ENCODE measurements around the gene CACNA1H. TPM values are rescaled to one million over a fixed set of nuclear protein-coding genes. Genes with fewer than 3 reads are reported as not detected.
"Not testable (repeated sequence)": the region's sequence is repeated elsewhere in the genome, so short reads cannot be mapped to it uniquely, and the experiment has no call there.

The CACNA1H gene
- polyA plus RNA-seq, 5 donors: 3.1 to 9.3 (median 4.7) TPM

- DNase-seq: not testable (repeated sequence)
Measured at GRCh38 chr16:1247903-1248537, 95.1 kb downstream of the CACNA1H start.

DNA sequence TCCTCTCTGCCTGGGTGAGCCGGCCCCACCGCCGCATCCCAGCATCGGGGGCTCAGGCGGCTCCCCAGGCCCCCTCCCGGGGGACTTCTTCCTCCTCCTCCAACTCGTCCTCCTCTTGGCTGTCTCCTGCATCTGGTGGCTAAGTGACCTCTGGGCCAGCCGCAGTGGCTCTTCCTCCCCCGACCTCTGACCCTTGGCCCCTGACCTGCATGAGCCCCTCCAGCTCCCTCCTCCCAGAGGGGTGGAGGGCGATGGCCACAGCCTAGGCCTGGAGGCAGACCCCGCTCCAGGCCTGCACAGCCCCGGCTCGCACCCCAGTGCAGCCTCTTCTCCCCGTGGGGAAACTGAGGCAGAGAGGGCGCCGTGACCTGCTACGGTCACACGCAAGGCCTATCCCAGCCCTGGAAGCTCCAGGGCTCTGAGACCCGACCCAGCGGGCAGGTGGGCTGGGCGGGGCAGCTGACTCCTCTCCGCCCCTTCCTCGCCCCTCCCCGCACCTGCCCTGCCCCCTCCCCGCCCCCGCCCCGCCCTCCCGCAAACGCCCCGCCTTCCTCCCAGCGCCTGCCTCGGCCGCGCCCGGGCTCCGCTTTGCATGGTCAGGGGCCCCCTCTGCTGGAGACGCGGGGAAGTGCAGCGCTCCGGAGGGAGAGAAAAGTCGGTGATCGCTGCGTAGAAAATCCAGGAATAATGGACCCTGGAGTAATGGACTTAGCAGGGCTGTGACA is 96.3 kb downstream of the CACNA1H start:
- DNase-seq: not testable (repeated sequence)

DNA sequence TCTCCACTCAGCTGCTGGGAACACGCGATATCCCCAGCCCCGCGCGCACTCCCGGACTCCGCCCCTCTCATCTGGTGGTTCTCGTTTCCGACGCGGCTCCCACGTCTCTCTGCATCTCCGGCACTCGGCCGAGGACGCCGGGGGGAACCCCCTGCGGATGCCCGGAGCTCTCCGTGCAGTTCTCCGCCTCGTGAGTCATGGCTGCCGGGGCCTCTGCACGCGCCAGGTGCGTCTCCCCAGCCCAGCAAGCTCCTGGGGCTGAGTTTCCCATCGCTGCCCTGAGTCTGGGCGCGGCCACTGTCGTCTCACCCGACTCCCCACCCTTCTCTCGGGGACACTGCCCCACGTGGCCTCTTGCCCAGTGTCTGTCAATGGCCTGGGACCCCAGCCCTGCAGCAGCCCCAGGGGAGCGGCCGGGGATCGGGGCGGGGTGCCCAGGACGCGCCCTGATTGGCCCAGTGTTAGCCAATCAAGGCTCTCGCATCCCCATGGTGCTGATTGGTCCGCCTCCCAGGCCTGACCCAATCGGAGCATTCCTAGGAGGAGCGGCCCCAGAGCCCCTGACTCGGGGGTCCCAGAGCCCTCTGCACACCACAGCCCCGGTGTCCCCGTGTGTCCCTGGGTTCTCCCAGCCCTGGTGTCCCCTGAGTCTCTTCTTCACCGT is 100.9 kb downstream of the CACNA1H start:
- not testable (repeated sequence) for DNase-seq

DNA sequence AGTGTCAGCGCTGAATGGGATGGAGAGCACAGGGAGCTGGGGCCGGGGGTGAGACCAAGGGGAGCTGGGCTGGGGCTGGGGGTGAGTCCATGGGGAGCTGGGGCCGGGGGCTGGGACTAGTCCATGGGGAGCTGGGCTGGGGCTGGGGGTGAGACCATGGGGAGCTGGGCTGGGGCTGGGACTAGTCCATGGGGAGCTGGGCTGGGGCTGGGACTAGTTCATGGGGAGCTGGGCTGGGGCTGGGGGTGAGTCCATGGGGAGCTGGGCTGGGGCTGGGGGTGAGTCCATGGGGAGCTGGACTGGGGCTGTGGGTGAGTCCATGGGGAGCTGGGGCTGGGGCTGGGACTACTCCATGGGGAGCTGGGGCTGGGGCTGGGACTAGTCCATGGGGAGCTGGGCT is 101.9 kb downstream of the CACNA1H start:
- not testable (repeated sequence) for DNase-seq

DNA sequence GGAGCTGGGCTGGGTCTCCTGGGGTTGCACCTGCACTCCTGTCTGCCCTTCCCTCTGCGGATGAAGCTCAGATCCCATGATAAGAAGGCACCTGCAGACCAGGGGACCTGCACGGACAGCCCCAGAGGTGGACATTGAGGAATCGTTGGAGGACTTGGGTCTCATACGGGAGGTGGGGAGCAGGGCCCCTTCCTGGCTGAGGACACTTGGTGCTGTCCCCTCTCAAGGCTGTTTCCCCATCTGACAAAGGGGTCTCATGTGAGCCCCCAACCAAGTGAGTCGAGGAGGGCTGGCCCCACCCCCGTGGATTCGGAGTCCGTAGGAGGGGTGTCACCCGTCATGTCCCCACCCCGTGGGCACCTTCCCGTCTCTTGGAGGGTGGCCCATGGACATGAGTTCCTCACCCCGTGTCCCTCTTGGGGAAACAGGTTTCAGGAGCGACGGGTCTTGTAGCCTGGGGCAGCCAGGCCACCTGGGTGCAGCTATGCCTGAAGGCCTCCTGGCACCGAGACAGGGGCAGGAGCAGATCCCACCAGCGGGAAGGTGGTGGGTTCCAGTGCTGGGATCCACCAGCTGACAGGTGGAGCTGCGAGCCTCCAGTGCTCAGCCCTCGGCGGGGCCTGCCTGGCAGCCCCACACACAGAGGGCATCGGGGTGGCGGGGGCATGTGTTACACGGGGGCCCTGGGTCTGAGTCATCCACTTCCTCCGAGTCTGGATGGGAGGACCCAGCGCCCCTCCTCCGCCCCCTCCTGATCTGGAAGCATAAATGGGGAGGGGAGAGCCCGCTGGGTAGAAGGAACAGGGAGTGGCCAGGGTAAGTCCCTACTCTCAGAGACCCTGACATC is 102.6 kb downstream of the CACNA1H start, which contains the start of gene TPSD1:
Gene TPSD1 (plus strand): TSS at position 794 of the 847 bp plus-strand sequence. CDS start 212 bp downstream, outside the sequence.
- DNase-seq: not testable (repeated sequence)

GRCh38 chr16:1256296-1256873 is 103.5 kb downstream of the CACNA1H start:
- DNase-seq: not testable (repeated sequence)

- no peak for DNase-seq
Measured at GRCh38 chr16:1256874-1257322, 104.0 kb downstream of the CACNA1H start.

DNA sequence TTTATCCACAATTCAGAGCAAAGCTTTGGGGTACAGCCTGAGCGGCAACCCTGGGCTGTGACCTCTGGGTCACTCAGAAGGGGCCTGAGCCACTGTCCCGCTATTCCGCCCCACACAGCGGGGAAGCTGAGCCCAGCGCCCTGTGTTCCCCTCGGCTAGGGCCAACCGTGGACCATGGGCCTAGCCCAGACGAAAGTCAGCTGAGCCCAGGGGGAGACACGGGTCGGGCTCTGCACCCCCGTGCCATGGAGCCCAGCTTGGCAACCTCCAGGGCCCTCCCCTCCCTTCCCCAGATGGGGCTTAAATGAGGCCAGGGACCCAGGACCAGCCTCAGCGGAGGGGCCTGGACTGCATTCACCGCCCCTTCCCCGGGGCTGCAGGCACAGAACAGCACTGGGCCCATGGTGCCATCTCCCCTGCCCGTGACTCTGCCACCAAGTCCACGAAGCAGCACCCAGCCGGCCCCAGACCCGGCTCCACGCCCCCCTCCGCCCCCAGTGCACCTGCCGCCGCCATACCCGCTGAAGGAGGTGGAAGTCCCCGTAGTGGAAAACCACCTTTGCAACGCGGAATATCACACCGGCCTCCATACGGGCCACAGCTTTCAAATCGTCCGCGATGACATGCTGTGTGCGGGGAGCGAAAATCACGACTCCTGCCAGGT is 104.8 kb downstream of the CACNA1H start:
- DNase-seq: no peak

DNA sequence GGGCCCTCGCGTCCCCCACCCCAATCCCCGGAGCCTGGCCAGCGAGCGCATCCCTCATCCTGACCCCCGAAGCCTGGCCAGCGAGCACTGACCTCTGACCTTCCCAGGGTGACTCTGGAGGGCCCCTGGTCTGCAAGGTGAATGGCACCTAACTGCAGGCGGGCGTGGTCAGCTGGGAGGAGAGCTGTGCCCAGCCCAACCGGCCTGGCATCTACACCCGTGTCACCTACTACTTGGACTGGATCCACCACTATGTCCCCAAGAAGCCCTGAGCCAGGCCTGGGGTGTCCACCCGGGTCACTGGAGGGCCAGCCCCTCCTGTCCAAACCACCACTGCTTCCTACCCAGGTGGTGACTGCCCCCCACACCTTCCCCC is 105.3 kb downstream of the CACNA1H start:
- no peak for DNase-seq

- no peak for DNase-seq
Measured at GRCh38 chr16:1258906-1259759, 106.2 kb downstream of the CACNA1H start.

- DNase-seq: no peak
Measured at GRCh38 chr16:1259760-1260068, 106.8 kb downstream of the CACNA1H start.

- no peak for DNase-seq
Measured at GRCh38 chr16:1260101-1260680, 107.3 kb downstream of the CACNA1H start.

GRCh38 chr16:1261131-1261892 is 108.4 kb downstream of the CACNA1H start:
- no peak for DNase-seq

GRCh38 chr16:1262210-1262845 is 109.4 kb downstream of the CACNA1H start:
- no peak for DNase-seq

GRCh38 chr16:1262846-1263221 is 109.9 kb downstream of the CACNA1H start:
- DNase-seq: no peak

- no peak for DNase-seq
Measured at GRCh38 chr16:1263591-1264344, 110.9 kb downstream of the CACNA1H start.

GRCh38 chr16:1264345-1265089 is 111.6 kb downstream of the CACNA1H start:
- DNase-seq: no peak

Measured in right lung (tissue), 5 donors.